SK-N-SH (cell line): ENCODE measurements around the gene CFAP20. TPM values are rescaled to one million over a fixed set of nuclear protein-coding genes. Genes with fewer than 3 reads are reported as not detected.

ENCODE experiments used
- CTCF ChIA-PET: fragments of 300-600, 350-600 bp; formaldehyde crosslinking; extraction: SDS; loops from one replicate; lab custom pipeline; 2021; lab: Yijun Ruan, JAX
- POLR2A ChIA-PET: fragments of 350-600 bp; sonication (Branson Sonifier 250); formaldehyde crosslinking; extraction: SDS; loops from one replicate; lab custom pipeline; 2020; ENCODE audit warnings: antibody characterized with exemption, inconsistent platforms; lab: Yijun Ruan, JAX
- DNase-seq: peaks from one replicate; pipeline ENCODE4 v3.0.0; 2012
- H2AFZ ChIP-seq: fragments of 200-600 bp; sonication (generic); 2 replicates; pipeline ENCODE4 v1.8.1; 2016; ENCODE audit warnings: antibody characterized with exemption, mild to moderate bottlenecking, low read depth
- H3F3A ChIP-seq: fragments of 200-600 bp; sonication (generic); replicated peaks from 2 replicates; pipeline ENCODE3; 2016; ENCODE audit warnings: antibody characterized with exemption, mild to moderate bottlenecking; ENCODE audit not compliant: insufficient read depth
- H3K27ac ChIP-seq, 2 experiments: fragments of 200-500 bp in 1 of 2; fragments of 200-600 bp in 1 of 2; sonication (Bioruptor generic) in 1 of 2; sonication (generic), shearing (Covaris generic) in 1 of 2; 2 replicates each; pipeline versions ENCODE4 v1.5.1 to v1.6.1; 2014 to 2016; ENCODE audit warnings: low read depth in 2 of 2, inconsistent platforms in 1 of 2, low read length in 1 of 2, mild to moderate bottlenecking in 1 of 2, mixed read lengths in 1 of 2
- H3K27me3 ChIP-seq: fragments of 200-600 bp; sonication (generic), shearing (Covaris generic); 2 replicates; pipeline ENCODE4 v1.6.1; 2016; ENCODE audit warnings: mixed run types; ENCODE audit not compliant: insufficient read depth
- H3K36me3 ChIP-seq, 2 experiments: fragments of 200-500 bp in 1 of 2; fragments of 200-600 bp in 1 of 2; sonication (Bioruptor generic) in 1 of 2; sonication (generic) in 1 of 2; replicated peaks in 1 of 2; 2 replicates each; pipeline versions ENCODE3 to v1.5.1; 2014 to 2016; ENCODE audit warnings: low read length in 1 of 2, mild to moderate bottlenecking in 1 of 2; ENCODE audit not compliant: insufficient read depth in 2 of 2, control insufficient read depth in 1 of 2
- H3K4me1 ChIP-seq, 2 experiments: fragments of 200-500 bp in 1 of 2; fragments of 200-600 bp in 1 of 2; sonication (Bioruptor generic) in 1 of 2; sonication (generic), shearing (Covaris generic) in 1 of 2; 2 replicates each; pipeline versions ENCODE4 v1.5.1 to v1.6.1; 2014 to 2016; ENCODE audit warnings: low read depth in 1 of 2, low read length in 1 of 2, mixed run types in 1 of 2; ENCODE audit not compliant: insufficient read depth in 2 of 2, control insufficient read depth in 1 of 2
- H3K4me2 ChIP-seq: fragments of 200-600 bp; sonication (generic), shearing (Covaris generic); 2 replicates; pipeline ENCODE4 v1.6.1; 2017; ENCODE audit warnings: mixed run types
- H3K4me3 ChIP-seq, 2 experiments: fragments of 200-500 bp in 1 of 2; fragments of 200-600 bp in 1 of 2; sonication (Bioruptor generic) in 1 of 2; sonication (generic), shearing (Covaris generic) in 1 of 2; 2 replicates each; pipeline versions ENCODE4 v1.5.1 to v1.8.1; 2014 to 2016; ENCODE audit warnings: low read depth in 2 of 2, inconsistent platforms in 1 of 2, low read length in 1 of 2, mild to moderate bottlenecking in 1 of 2, mixed read lengths in 1 of 2, moderate library complexity in 1 of 2
- H3K79me2 ChIP-seq: fragments of 200-600 bp; sonication (generic); 2 replicates; pipeline ENCODE4 v1.8.1; 2017; ENCODE audit warnings: mild to moderate bottlenecking; ENCODE audit not compliant: insufficient read depth
- H3K9ac ChIP-seq: fragments of 200-600 bp; sonication (generic); 2 replicates; pipeline ENCODE4 v1.6.1; 2017; ENCODE audit warnings: mixed run types
- H3K9me2 ChIP-seq: fragments of 200-600 bp; sonication (generic); 2 replicates; pipeline ENCODE4 v1.6.1; 2017; ENCODE audit warnings: mixed run types
- H3K9me3 ChIP-seq: fragments of 200-600 bp; sonication (generic); 2 replicates; pipeline ENCODE4 v1.6.1; 2017; ENCODE audit warnings: mixed run types, mild to moderate bottlenecking, moderate library complexity
- H4K20me1 ChIP-seq: fragments of 200-600 bp; sonication (generic); 2 replicates; pipeline ENCODE4 v1.6.1; 2017; ENCODE audit warnings: mild to moderate bottlenecking, mixed run types; ENCODE audit not compliant: insufficient read depth
- CHD2 ChIP-seq: fragments of 150-350 bp; IDR thresholded peaks from 2 replicates; pipeline ENCODE4 v1.6.1; 2018; ENCODE audit warnings: low read length; ENCODE audit not compliant: partially characterized antibody
- ELF1 ChIP-seq: IDR thresholded peaks from 2 replicates; pipeline ENCODE4 v1.4.0; 2012
- FOXJ3 ChIP-seq: sonication (generic); formaldehyde crosslinking; IDR thresholded peaks from 2 replicates; pipeline ENCODE4 v1.5.1; 2020; ENCODE audit warnings: mild to moderate bottlenecking, missing genetic modification reagents
- GATA2 ChIP-seq: sonication (generic); formaldehyde crosslinking; IDR thresholded peaks from 2 replicates; pipeline ENCODE4 v1.5.0; 2020; ENCODE audit warnings: mild to moderate bottlenecking, missing genetic modification reagents
- JUND ChIP-seq: IDR thresholded peaks from 2 replicates; pipeline ENCODE4 v1.4.0; 2012
- MXI1 ChIP-seq: IDR thresholded peaks from 2 replicates; pipeline ENCODE4 v1.6.1; 2012; ENCODE audit warnings: mild to moderate bottlenecking, low read depth, low read length, improper control_type of control experiment
- RAD21 ChIP-seq: IDR thresholded peaks from 2 replicates; pipeline ENCODE4 v1.6.1; 2012; ENCODE audit warnings: mild to moderate bottlenecking, low read length
- RCOR1 ChIP-seq: fragments of 150-350 bp; IDR thresholded peaks from 2 replicates; pipeline ENCODE4 v1.6.1; 2017; ENCODE audit warnings: antibody characterized with exemption, low read length
- SIN3A ChIP-seq: IDR thresholded peaks from 2 replicates; pipeline ENCODE4 v1.6.1; 2012; ENCODE audit warnings: low read depth, mild to moderate bottlenecking, low read length, moderate library complexity, borderline replicate concordance
- SMC3 ChIP-seq: IDR thresholded peaks from 2 replicates; pipeline ENCODE4 v1.6.1; 2012; ENCODE audit warnings: low read depth, low read length, improper control_type of control experiment
- TAF1 ChIP-seq: IDR thresholded peaks from 2 replicates; pipeline ENCODE4 v1.6.1; 2012; ENCODE audit warnings: low read depth, mild to moderate bottlenecking, low read length, moderate library complexity, borderline replicate concordance
- TEAD4 ChIP-seq: IDR thresholded peaks from 2 replicates; pipeline ENCODE4 v1.4.0; 2012; ENCODE audit warnings: mild to moderate bottlenecking, borderline replicate concordance; ENCODE audit not compliant: insufficient read depth
- YY1 ChIP-seq: IDR thresholded peaks from 2 replicates; pipeline ENCODE4 v1.4.0; 2012; ENCODE audit warnings: low read depth, mild to moderate bottlenecking
- WGBS: methylation state at CpG from one replicate; pipeline ENCODE4 v1.1.6; 2017; ENCODE audit warnings: low lambda C conversion rate; 5-methylcytosine and 5-hydroxymethylcytosine counted together
- polyA plus RNA-seq, 3 experiments: library from polyadenylated mRNA; depleted of rRNA; stranded (reverse); fragments of >200 nt; gene quantifications; 2 replicates each; pipeline ENCODE4 v1.2.3, GENCODE V29; 2012
- TF ChIP-seq, protein P1 (sequence below): fragments of 200-600 bp; sonication (generic); IDR thresholded peaks from 2 replicates; pipeline ENCODE4 v1.6.1; 2017; ENCODE audit warnings: antibody characterized with exemption, mild to moderate bottlenecking, moderate library complexity
- TF ChIP-seq, protein P2 (sequence below): fragments of 150-350 bp; IDR thresholded peaks from 2 replicates; pipeline ENCODE4 v1.6.1; 2016; ENCODE audit warnings: mild to moderate bottlenecking, low read depth, low read length

CFAP20 gene
- polyA plus RNA-seq, 1 of the 3 experiments (the other 2 are of a cell fraction), result 61.6 TPM

DNA sequence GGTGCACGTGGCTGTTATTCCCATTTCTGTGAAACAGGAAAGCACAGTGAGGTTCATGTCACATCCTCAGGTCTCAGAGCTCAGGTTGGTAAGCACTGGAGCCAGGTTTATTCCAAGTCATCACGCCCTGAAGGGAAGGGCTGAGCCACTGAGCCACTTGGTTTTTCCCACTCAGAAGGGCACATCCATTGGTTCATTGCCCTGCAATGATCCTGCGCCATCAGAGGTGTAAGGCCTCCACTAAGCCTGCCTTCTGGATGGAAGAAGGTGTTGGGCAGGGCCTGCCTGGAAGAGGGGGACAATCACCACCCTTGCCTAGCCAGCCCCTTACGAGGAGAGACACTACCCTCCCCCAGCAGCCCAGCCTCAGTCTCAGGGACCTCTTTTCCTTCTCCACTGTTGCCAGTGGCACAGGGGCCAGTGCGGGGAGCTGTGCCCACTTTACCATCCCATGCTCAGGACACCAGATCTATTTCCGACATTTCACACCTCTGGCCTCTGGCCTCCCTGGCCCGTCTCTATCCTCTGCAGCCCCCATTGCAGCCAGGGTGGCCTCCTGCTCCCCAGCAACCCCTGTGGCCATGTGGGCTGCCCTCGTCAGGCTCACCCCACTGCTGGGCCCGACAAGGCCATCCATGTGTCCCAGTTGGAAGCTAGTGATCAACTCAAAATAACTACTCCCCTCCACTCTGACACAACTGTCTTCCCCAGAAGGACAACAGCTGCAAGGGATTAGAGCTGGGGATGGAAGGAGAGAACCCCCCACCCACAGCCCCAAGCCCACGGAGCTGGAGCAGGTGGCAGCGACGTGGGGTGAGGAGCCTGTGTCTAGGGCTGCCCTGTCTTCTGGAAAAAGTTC is 29.9 kb downstream of the CFAP20 start:
- CTCF ChIA-PET, result interaction anchor here (0.9 to 4.0 kb wide), 8 partner anchors 8 to 80 kb away, joined by 3 to 47 read pairs (median 14); partner anchors contain the start of gene MMP15
- Histone ChIP-seq H3K36me3 (no peaks in the 10 kb centered on the region), H3K4me1 (no peaks in the 10 kb centered on the region; a peak in 1 of 4 replicates), H4K20me1 (no peaks in the 10 kb centered on the region), H3K27ac (no peak overlapping the region)
- 83% methylated on average over 10 of the region's 12 CpGs for WGBS
- TF ChIP-seq RAD21 (no peak), SIN3A (no peak), GATA2 (CRISPR knock-in tag) (no peak), SMC3 (no peak), CHD2 (no peak), FOXJ3 (CRISPR knock-in tag) (no peak), JUND (no peak), YY1 (no peak), MXI1 (no peak), TEAD4 (no peak), TAF1 (no peak), ELF1 (no peak), RCOR1 (no peak)
- TF ChIP-seq, protein P1, sequence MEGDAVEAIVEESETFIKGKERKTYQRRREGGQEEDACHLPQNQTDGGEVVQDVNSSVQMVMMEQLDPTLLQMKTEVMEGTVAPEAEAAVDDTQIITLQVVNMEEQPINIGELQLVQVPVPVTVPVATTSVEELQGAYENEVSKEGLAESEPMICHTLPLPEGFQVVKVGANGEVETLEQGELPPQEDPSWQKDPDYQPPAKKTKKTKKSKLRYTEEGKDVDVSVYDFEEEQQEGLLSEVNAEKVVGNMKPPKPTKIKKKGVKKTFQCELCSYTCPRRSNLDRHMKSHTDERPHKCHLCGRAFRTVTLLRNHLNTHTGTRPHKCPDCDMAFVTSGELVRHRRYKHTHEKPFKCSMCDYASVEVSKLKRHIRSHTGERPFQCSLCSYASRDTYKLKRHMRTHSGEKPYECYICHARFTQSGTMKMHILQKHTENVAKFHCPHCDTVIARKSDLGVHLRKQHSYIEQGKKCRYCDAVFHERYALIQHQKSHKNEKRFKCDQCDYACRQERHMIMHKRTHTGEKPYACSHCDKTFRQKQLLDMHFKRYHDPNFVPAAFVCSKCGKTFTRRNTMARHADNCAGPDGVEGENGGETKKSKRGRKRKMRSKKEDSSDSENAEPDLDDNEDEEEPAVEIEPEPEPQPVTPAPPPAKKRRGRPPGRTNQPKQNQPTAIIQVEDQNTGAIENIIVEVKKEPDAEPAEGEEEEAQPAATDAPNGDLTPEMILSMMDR, result no peak
- TF ChIP-seq, protein P2, sequence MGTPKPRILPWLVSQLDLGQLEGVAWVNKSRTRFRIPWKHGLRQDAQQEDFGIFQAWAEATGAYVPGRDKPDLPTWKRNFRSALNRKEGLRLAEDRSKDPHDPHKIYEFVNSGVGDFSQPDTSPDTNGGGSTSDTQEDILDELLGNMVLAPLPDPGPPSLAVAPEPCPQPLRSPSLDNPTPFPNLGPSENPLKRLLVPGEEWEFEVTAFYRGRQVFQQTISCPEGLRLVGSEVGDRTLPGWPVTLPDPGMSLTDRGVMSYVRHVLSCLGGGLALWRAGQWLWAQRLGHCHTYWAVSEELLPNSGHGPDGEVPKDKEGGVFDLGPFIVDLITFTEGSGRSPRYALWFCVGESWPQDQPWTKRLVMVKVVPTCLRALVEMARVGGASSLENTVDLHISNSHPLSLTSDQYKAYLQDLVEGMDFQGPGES, result no peak
- TF ChIP-seq, all 33 proteins: peak for 0
- Histone ChIP-seq H3F3A (no peaks in the 10 kb centered on the region), H2AFZ (no peak overlapping the region), H3K27me3 (no peaks in the 10 kb centered on the region), H3K9me2 (no peaks in the 10 kb centered on the region), H3K9me3 (no peaks in the 10 kb centered on the region), H3K9ac (no peak overlapping the region), H3K4me2 (no peak overlapping the region), H3K79me2 (no peaks in the 10 kb centered on the region), H3K4me3 (no peak overlapping the region)
- POLR2A ChIA-PET, result no interaction called here
- DNase-seq, result no peak
